Skeletal muscle tissue (tissue), 4 donors: Measurements from ENCODE around the gene KLK5. TPM values are rescaled to one million over a fixed set of nuclear protein-coding genes. Genes with fewer than 3 reads are reported as not detected.
"Not testable (repeated sequence)": the region's sequence is repeated elsewhere in the genome, so short reads cannot be mapped to it uniquely, and the experiment has no call there.

Experiments
- H3K27ac ChIP-seq: one replicate; pipeline ENCODE4 v1.7.0; 2013; ENCODE audit warnings: mild to moderate bottlenecking, low read depth, low read length, inconsistent platforms
- H3K27me3 ChIP-seq, 3 donors: one replicate each; pipeline ENCODE4 v1.7.0; 2013; ENCODE audit warnings: low read length in 3 of 3; ENCODE audit not compliant: control insufficient read depth in 3 of 3, insufficient read depth in 3 of 3
- H3K36me3 ChIP-seq, 3 donors: one replicate each; pipeline ENCODE4 v1.7.0; 2013; ENCODE audit warnings: low read length in 3 of 3; ENCODE audit not compliant: control insufficient read depth in 3 of 3, insufficient read depth in 3 of 3
- H3K4me1 ChIP-seq, 3 donors: one replicate each; pipeline ENCODE4 v1.7.0; 2013; ENCODE audit warnings: low read length in 3 of 3, mild to moderate bottlenecking in 3 of 3; ENCODE audit not compliant: control insufficient read depth in 3 of 3, insufficient read depth in 3 of 3
- H3K4me3 ChIP-seq, 3 donors: one replicate each; pipeline ENCODE4 v1.7.0; 2013; ENCODE audit warnings: low read length in 3 of 3
- H3K9ac ChIP-seq, 3 donors: one replicate each; pipeline ENCODE4 v1.7.0; 2013; ENCODE audit warnings: low read length in 3 of 3, mild to moderate bottlenecking in 3 of 3, moderate library complexity in 2 of 3, low read depth in 1 of 3
- H3K9me3 ChIP-seq, 3 donors: one replicate each; pipeline ENCODE4 v1.7.0; 2013; ENCODE audit warnings: low read length in 3 of 3; ENCODE audit not compliant: control insufficient read depth in 3 of 3
- total RNA-seq: library from RNA; depleted of rRNA; stranded (reverse); fragments of >200 nt; gene quantifications from one replicate; pipeline ENCODE4 v1.2.3, GENCODE V29; 2014
- donor health status: Osteomylitis.

KLK5 gene
- total RNA-seq, 1 donor from 2014 or later = not detected

DNA sequence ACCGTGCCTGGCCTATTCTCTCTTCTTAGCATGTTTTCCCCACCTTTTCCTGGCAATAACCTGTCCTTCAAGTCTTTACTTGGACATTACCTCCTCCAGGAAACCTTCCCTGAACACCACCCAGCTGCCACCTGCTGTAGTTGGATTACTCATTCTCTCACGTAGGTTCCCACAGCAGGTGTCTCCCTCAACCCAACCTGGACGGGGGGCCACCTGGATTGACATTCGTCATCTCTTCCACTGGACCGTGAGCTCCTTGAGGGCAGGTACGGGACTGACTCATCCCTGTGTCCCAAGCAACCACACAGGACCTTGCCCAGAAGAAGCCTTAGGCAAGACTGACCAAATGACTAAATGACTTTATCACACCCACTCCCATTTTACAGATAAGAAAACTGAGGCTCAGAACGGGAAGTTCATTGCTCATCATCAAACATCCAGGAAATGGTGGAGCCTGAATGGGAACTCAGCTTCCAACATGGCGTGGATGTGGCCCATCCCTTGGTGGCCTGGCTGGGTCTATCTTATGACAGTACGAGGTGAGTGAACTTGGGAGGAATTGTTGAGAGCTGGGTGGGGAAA lies 20.0 kb upstream of the KLK5 start:
- no peak overlapping the region for H3K4me3 ChIP-seq
- peaks cover 4 to 26% (median 8%) of the 10 kb centered on the region in 3 donors for H3K27me3 ChIP-seq
- H3K36me3 ChIP-seq = no peaks in the 10 kb centered on the region
- H3K27ac ChIP-seq = no peak overlapping the region
- H3K9me3 ChIP-seq = peaks cover 0 to 3% (median 0%) of the 10 kb centered on the region in 3 donors
- H3K9ac ChIP-seq = no peak overlapping the region
- H3K4me1 ChIP-seq = no peaks in the 10 kb centered on the region

DNA sequence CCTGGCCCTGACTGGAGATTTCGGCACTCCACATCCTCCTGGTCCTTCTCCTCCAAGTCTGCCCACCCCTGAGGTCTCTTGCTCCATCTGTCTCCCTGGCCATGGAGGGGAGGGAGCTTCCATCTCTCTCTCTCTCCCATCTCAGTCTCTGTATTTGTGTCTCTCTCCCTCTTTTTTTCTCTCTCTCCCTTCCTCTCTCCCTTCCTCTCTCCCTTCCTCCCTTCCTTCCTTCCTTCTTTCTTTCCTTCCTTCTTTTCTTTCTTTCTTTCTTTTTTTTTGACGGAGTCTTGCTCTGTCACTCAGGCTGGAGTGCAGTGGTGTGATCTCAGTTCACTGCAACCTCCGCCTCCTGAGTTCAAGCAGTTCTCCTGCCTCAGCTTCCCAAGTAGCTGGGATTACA lies 17.0 kb upstream of the KLK5 start:
- not testable (repeated sequence) for H3K4me3 ChIP-seq, H3K9ac ChIP-seq, H3K9me3 ChIP-seq, H3K27ac ChIP-seq, H3K36me3 ChIP-seq, H3K4me1 ChIP-seq
- H3K27me3 ChIP-seq = peaks cover 4 to 25% (median 7%) of the 10 kb centered on the region in 3 donors

DNA sequence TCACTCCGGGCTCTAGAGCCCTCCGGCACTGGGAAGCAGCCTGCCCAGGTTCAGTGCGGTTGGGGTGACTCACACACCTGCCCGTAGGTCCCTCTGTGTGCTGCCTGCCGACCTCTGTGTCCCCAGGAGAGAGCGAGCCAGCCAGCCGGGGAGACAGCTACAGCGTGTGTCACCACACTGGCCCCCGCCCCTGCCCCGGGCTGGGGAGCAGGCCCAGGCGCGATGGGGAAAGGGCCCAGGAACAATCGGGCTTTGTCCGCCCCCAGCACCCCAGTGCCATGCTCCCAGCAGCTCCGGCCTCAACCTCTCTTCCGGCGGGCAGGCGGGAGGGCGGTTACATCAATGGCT lies 16.5 kb upstream of the KLK5 start, which contains the start of gene KLK6:
KLK6 (minus strand) TSS at position 179 of the 348 bp plus-strand sequence. CDS start 1,487 bp downstream, outside the sequence.
- Histone ChIP-seq H3K27ac (no peak within 1 kb of the TSS), H3K4me1 (no peaks in the 10 kb centered on the region), H3K4me3 (no peak within 1 kb of the TSS), H3K9me3 (peaks cover 0 to 3% (median 0%) of the 10 kb centered on the region in 3 donors), H3K36me3 (no peaks in the 10 kb centered on the region), H3K9ac (no peak within 1 kb of the TSS), H3K27me3 (peaks cover 4 to 25% (median 7%) of the 10 kb centered on the region in 3 donors)

DNA sequence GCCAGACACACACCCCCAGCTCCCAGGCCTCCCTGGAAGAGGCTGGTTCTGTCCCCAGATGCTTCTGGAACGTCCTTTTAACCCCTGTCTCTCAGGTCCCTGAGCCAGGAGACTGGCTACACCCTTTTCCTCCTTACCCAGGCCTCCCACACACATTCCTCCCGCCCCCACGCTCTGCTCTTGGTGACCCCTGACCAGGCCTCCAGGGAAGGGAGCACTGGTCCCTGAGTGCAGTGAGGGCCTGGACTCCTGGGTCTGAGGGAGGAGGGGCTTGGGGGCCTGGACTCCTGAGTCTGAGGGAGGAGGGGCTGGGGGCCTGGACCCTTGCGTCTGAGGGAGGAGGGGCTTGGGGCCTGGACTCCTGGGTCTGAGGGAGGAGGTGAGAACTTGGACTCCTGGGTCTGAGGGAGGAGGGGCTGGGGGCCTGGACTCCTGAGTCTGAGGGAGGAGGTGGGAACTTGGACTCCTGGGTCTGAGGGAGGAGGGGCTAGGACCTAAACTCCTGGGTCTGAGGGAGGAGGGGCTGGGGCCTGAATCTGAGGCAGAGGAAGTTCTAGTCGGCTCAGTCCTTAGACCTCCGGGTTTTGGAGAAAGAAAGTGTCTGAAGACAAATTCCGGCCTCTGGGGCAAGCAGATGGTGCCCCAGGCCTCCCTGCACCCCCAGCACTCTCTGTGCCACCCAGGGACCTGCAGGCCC lies 16.0 kb upstream of the KLK5 start:
- peaks cover 0 to 4% (median 1%) of the 10 kb centered on the region in 3 donors for H3K9me3 ChIP-seq
- peaks cover 4 to 25% (median 7%) of the 10 kb centered on the region in 3 donors for H3K27me3 ChIP-seq
- H3K4me3 ChIP-seq = no peak overlapping the region
- no peak overlapping the region for H3K27ac ChIP-seq
- no peak overlapping the region for H3K9ac ChIP-seq
- no peaks in the 10 kb centered on the region for H3K36me3 ChIP-seq
- no peaks in the 10 kb centered on the region for H3K4me1 ChIP-seq

DNA sequence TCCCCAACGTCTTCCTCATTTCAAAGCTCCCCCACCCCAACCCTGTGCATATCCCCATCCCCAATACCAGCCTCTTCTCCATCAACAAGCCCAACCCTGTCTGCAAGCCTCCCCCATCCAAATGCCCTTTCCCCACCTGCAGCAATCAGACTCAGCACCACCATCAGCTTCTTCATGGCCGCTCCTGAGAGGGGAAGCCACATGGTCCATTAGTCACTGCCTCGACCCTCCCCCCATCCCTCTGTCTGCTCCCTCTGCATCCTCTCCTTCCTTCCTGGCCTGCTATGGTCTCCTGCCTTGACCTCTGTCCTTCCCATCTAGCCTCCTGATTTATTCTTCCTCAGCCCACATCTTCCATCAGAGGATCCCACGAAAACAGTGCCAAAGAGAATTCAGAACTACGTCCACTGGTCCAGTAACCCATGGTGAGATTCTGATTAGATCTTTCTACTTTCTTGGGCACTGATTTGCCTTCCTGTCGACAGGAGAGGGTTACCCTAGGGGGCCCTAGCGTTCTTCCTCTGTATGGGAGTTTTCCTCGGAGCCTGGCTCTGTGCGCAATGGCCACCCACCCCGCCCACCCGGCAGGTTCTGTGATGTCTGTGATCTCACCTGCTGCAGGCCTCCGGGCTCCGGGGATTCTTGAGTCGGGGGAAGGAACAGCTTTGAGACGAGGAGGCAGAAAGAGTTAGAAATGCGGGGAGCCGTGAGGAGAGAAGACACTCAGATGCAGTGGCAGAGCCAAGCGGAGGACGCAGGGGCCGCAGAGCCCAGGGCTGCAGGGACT lies 15.3 kb upstream of the KLK5 start:
- no peaks in the 10 kb centered on the region for H3K4me1 ChIP-seq
- no peak overlapping the region for H3K4me3 ChIP-seq
- H3K9ac ChIP-seq = no peak overlapping the region
- H3K36me3 ChIP-seq = no peaks in the 10 kb centered on the region
- H3K27me3 ChIP-seq = peaks cover 4 to 25% (median 7%) of the 10 kb centered on the region in 3 donors
- no peak overlapping the region for H3K27ac ChIP-seq
- H3K9me3 ChIP-seq = peaks cover 0 to 5% (median 2%) of the 10 kb centered on the region in 3 donors

DNA sequence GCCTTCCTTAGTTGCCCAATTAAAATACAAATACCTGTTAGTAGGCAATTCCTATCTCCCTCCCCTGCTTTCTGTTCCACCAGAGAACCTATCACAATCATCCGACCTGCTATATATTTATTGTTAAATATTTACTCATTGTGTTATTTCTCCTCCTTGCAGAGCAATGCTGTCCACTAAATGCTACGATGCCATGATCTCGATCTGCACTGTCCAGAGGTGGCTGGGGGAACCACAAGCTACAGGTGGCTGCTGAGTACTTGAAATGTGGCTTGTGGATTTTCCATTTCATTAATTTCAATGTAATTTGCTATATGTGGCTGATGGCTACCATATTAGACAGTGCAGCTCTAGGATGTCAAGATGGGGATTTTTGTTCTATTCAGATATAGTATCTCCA lies 11.4 kb upstream of the KLK5 start:
- H3K9me3 ChIP-seq = peaks cover 2 to 7% (median 4%) of the 10 kb centered on the region in 3 donors
- no peak overlapping the region for H3K4me3 ChIP-seq
- no peak overlapping the region for H3K9ac ChIP-seq
- H3K36me3 ChIP-seq = no peaks in the 10 kb centered on the region
- H3K4me1 ChIP-seq = no peaks in the 10 kb centered on the region
- peaks cover 4 to 18% (median 7%) of the 10 kb centered on the region in 3 donors for H3K27me3 ChIP-seq
- H3K27ac ChIP-seq = no peak overlapping the region

DNA sequence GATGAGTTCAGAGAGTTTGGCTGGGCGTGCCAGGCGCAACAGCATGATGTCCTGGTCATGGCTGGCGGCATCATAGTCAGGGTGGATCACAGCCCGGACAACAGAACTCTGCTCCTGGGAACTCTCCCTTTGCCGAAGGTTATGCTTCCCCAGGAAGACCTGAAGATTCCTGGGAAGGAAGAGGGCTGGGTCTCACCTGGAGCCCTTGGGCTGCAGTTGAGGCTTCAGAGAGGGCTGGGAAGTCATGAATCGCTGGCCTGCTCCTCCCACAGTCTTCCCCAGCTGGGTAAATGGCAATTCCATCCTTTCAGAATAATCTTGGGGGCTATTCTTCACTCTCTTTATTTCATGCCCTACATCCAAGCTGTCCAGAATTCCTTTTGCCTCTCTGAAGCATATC lies 10.5 kb upstream of the KLK5 start:
- Histone ChIP-seq H3K27ac (no peak overlapping the region), H3K36me3 (no peaks in the 10 kb centered on the region), H3K4me3 (no peak overlapping the region), H3K9ac (no peak overlapping the region), H3K9me3 (peaks cover 2 to 7% (median 4%) of the 10 kb centered on the region in 3 donors), H3K4me1 (no peaks in the 10 kb centered on the region), H3K27me3 (peaks cover 0 to 13% (median 7%) of the 10 kb centered on the region in 3 donors)

DNA sequence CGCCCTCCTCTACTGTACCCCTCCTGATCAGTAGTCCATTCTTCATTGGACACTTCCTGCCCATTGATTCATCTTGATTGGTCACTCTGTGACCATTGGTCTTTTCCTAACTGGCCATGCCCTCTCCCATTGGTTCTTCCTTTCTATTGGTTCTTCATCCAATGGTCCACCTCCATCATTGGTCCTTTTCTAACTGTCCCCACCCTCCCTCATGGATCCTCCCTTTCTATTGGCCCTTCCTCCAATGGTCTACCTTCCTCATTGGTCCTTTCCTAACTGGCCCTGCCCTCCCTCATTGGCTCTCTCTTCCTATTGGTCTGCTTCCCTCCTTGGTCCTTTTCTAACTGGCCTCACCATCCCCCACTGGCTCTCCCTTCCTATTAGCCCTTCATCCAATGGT lies 9.4 kb upstream of the KLK5 start:
- Histone ChIP-seq H3K4me1 (no peaks in the 10 kb centered on the region), H3K36me3 (no peaks in the 10 kb centered on the region), H3K27ac (no peak overlapping the region), H3K9me3 (peaks cover 2 to 7% (median 4%) of the 10 kb centered on the region in 3 donors), H3K4me3 (no peak overlapping the region), H3K9ac (no peak overlapping the region), H3K27me3 (peaks cover 0 to 12% (median 3%) of the 10 kb centered on the region in 3 donors)

DNA sequence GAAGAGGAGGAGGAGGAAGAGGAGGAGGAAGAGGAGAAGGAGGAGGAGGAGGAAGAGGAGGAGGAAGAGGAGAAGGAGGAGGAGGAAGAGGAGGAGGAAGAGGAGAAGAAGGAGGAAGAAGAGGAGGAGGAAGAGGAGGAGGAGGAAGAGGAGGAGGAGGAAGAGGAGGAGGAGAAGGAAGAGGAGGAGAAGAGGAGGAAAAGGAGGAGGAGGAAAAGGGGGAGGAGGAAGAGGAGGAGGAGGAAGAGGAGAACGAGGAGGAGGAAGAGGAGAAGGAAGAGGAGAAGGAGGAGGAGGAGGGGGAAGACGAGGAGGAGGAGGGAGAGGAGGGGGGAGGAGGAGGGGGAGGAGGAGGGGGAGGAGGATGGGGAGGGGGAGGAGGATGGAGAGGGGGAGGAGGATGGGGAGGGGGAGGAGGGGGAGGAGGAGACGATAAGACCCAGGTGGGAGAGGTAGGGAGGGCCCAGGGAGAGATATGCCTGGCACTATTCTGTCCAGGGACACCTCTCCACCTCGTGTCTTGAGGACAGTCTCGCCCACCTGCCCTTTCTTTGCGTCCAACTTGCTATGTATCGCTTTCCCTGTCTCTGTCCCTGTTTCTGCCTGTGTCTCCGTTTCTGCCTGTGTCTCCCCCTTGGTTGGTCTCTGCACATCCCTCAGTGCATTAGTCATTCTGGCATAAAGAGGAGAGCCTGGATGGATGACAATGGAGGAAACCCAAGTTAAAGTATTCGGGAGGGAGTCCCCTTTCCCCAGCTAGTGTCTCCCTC lies 7.1 kb upstream of the KLK5 start:
- no peak overlapping the region for H3K4me3 ChIP-seq
- H3K27me3 ChIP-seq = peaks cover 0 to 4% (median 0%) of the 10 kb centered on the region in 3 donors
- H3K9ac ChIP-seq = no peak overlapping the region
- H3K4me1 ChIP-seq = no peaks in the 10 kb centered on the region
- H3K27ac ChIP-seq = no peak overlapping the region
- no peaks in the 10 kb centered on the region for H3K36me3 ChIP-seq
- peaks cover 2 to 5% (median 4%) of the 10 kb centered on the region in 3 donors for H3K9me3 ChIP-seq
